Lung (tissue), 12 donors: ENCODE results near the gene APPBP2. TPM values are rescaled to one million over a fixed set of nuclear protein-coding genes. Genes with fewer than 3 reads are reported as not detected.
"Not testable (repeated sequence)": the region's sequence is repeated elsewhere in the genome, so short reads cannot be mapped to it uniquely, and the experiment has no call there.

ENCODE experiments used
- ATAC-seq: fragments of 200-7000 bp; cut with Tn5 transposase; one replicate; pipeline ENCODE4 v1.9.1; 2020; ENCODE audit warnings: moderate number of reproducible peaks; ENCODE audit not compliant: insufficient read depth, low FRiP score
- DNase-seq, 3 donors: peaks; one replicate each; pipeline ENCODE4 v3.0.0-alpha.2; 2013 to 2017
- H3K27ac ChIP-seq, 2 donors: one replicate each; pipeline ENCODE4 v1.5.1; 2013; ENCODE audit warnings: mild to moderate bottlenecking in 2 of 2, moderate library complexity in 2 of 2, control low read depth in 1 of 2, inconsistent platforms in 1 of 2, low read depth in 1 of 2, low read length in 1 of 2
- H3K27me3 ChIP-seq, 3 donors: one replicate each; pipeline ENCODE4 v1.5.1; 2013; ENCODE audit warnings: low read length in 2 of 3; ENCODE audit not compliant: control insufficient read depth in 3 of 3, insufficient read depth in 3 of 3
- H3K36me3 ChIP-seq, 4 donors: one replicate each; pipeline ENCODE4 v1.5.1; 2013; ENCODE audit warnings: low read length in 4 of 4, mild to moderate bottlenecking in 1 of 4, moderate library complexity in 1 of 4; ENCODE audit not compliant: control insufficient read depth in 4 of 4, insufficient read depth in 4 of 4
- H3K4me1 ChIP-seq, 5 donors: one replicate each; pipeline ENCODE4 v1.5.1; 2013; ENCODE audit warnings: low read length in 5 of 5, mild to moderate bottlenecking in 2 of 5, moderate library complexity in 1 of 5; ENCODE audit not compliant: control insufficient read depth in 5 of 5, insufficient read depth in 5 of 5
- H3K4me3 ChIP-seq: one replicate; pipeline ENCODE4 v1.5.1; 2013; ENCODE audit warnings: mild to moderate bottlenecking, control low read depth, moderate library complexity
- H3K9ac ChIP-seq, 2 donors: one replicate each; pipeline ENCODE4 v1.5.1; 2013; ENCODE audit warnings: low read length in 2 of 2, control low read depth in 1 of 2; ENCODE audit not compliant: insufficient read depth in 1 of 2
- H3K9me3 ChIP-seq, 4 donors: one replicate each; pipeline ENCODE4 v1.5.1; 2013; ENCODE audit warnings: low read length in 3 of 4, mild to moderate bottlenecking in 1 of 4, moderate library complexity in 1 of 4; ENCODE audit not compliant: control insufficient read depth in 4 of 4, insufficient read depth in 3 of 4
- CTCF ChIP-seq: IDR thresholded peaks from 2 replicates; pipeline ENCODE4 v1.5.1; 2012; ENCODE audit warnings: mild to moderate bottlenecking; ENCODE audit errors: control extremely low read depth, extremely low read depth
- WGBS, 2 donors: extraction: QIAGEN DNeasy Blood & Tissue Kit; methylation state at CpG; one replicate each; pipeline ENCODE4 v1.1.7; 2013; 5-methylcytosine and 5-hydroxymethylcytosine counted together
- polyA plus RNA-seq, 2 donors: library from polyadenylated mRNA; stranded (reverse); fragments of 200-250 nt; gene quantifications; one replicate each; pipeline ENCODE4 v1.2.1, GENCODE V29; 2013
- total RNA-seq, 2 donors: library from RNA; depleted of rRNA in 1 of 2; stranded (reverse); fragments of >200 nt in 1 of 2; gene quantifications; one replicate each; pipeline ENCODE4 v1.2.1, GENCODE V29; 2014 to 2021
- donor health status: control.
- donor health status: control.
- donor health status: Bipolar disorder and iron deficiency.
- donor health status: healthy.
- donor health status: DM: yes; HTN: yes; CAD: no.

APPBP2 gene
- total and polyA plus RNA-seq, 4 donors: 5.7 to 57.8 (median 20.6) TPM

- WGBS, 2 donors: 19 to 34% methylated on average over 1 of the region's 1 CpG
- Histone ChIP-seq H3K36me3 (peaks cover 0 to 9% (median 2%) of the 10 kb centered on the region in 4 donors), H3K27ac (no peak overlapping the region), H3K4me3 (no peak overlapping the region), H3K4me1 (peaks cover 0 to 35% (median 3%) of the 10 kb centered on the region in 5 donors), H3K27me3 (no peaks in the 10 kb centered on the region), H3K9me3 (no peaks in the 10 kb centered on the region), H3K9ac (peak overlapping the region in 1 of 2 donors; percentile 99)
- DNase-seq (no peak), ATAC-seq (no peak)
- TF ChIP-seq CTCF: no peak
Measured at GRCh38 chr17:60523822-60524221, 2.2 kb downstream of the APPBP2 start.

GRCh38 chr17:60522889-60523626 is 3.0 kb downstream of the APPBP2 start:
- no peak for TF ChIP-seq CTCF
- 78 to 89% methylated on average over 3 of the region's 3 CpGs for WGBS, 2 donors
- peaks cover 0 to 12% (median 6%) of the 10 kb centered on the region in 4 donors for H3K36me3 ChIP-seq
- DNase-seq: no peak
- H3K4me3 ChIP-seq: no peak overlapping the region
- H3K9me3 ChIP-seq: no peaks in the 10 kb centered on the region
- H3K27me3 ChIP-seq: no peaks in the 10 kb centered on the region
- H3K9ac ChIP-seq: peak overlapping the region in 1 of 2 donors; percentile 99
- H3K27ac ChIP-seq: no peak overlapping the region
- H3K4me1 ChIP-seq: peaks cover 0 to 35% (median 9%) of the 10 kb centered on the region in 5 donors
- no peak for ATAC-seq

- Histone ChIP-seq H3K27ac (no peak overlapping the region), H3K4me3 (no peak overlapping the region), H3K27me3 (no peaks in the 10 kb centered on the region), H3K36me3 (peaks cover 0 to 14% (median 8%) of the 10 kb centered on the region in 4 donors), H3K9ac (no peak overlapping the region), H3K9me3 (no peaks in the 10 kb centered on the region), H3K4me1 (peaks cover 0 to 30% (median 10%) of the 10 kb centered on the region in 5 donors)
- DNase-seq (no peak), ATAC-seq (no peak)
- no peak for TF ChIP-seq CTCF
- WGBS, 2 donors: 99% methylated on average over 4 of the region's 4 CpGs
Measured at GRCh38 chr17:60519795-60520194, 6.2 kb downstream of the APPBP2 start.

- not testable (repeated sequence) for DNase-seq, H3K27me3 ChIP-seq, H3K9ac ChIP-seq, H3K4me1 ChIP-seq, H3K4me3 ChIP-seq, ATAC-seq, H3K9me3 ChIP-seq, H3K27ac ChIP-seq
- H3K36me3 ChIP-seq: peaks cover 0 to 19% (median 13%) of the 10 kb centered on the region in 4 donors
- 97% methylated on average over 6 of the region's 6 CpGs for WGBS, 2 donors
Measured at GRCh38 chr17:60515683-60516082, 10.4 kb downstream of the APPBP2 start.

GRCh38 chr17:60515199-60515598 is 10.8 kb downstream of the APPBP2 start:
- not testable (repeated sequence) for H3K4me1 ChIP-seq, H3K4me3 ChIP-seq, H3K9ac ChIP-seq, ATAC-seq, H3K27ac ChIP-seq, H3K9me3 ChIP-seq, H3K27me3 ChIP-seq, DNase-seq
- 97 to 99% methylated on average over 5 of the region's 5 CpGs for WGBS, 2 donors
- peaks cover 0 to 19% (median 13%) of the 10 kb centered on the region in 4 donors for H3K36me3 ChIP-seq
